IMR-90 (cell line): ENCODE measurements around the gene ALKBH6.

Source experiments
- TF ChIP-seq, protein P1 (sequence below): conservative IDR thresholded peaks from 2 replicates; pipeline ENCODE4 v1.5.1; 2012; ENCODE audit warnings: mild to moderate bottlenecking, low read depth, low read length, improper control_type of control experiment
- TF ChIP-seq, protein P2 (sequence below): fragments of 150-350 bp; IDR thresholded peaks from 2 replicates; pipeline ENCODE4 v1.6.1; 2017; ENCODE audit warnings: mild to moderate bottlenecking, antibody characterized with exemption, low read length, low read depth
- TF ChIP-seq, protein P3 (sequence below): fragments of 150-350 bp; IDR thresholded peaks from 2 replicates; pipeline ENCODE4 v1.6.1; 2016; ENCODE audit warnings: low read depth, mild to moderate bottlenecking, low read length, moderate library complexity, borderline replicate concordance

DNA sequence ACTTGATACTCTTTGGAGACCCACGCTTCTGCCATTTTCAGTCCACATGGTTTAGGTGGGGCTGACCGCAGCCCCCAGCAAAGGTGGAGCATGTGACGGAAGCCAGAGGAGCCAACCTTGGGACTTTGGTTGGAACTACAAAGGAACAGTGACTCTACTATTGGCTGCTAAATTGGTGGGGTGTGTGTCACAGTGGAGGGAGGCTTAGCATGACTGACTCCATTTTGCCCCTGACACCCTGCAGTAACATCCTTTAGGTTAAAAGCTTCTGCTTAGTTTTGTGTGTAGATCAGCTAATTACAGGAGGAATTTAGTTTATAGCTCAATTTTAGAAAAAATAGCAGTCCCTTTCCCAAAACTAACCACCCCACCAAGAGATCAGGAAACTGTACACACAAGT is 12.4 kb downstream of the ALKBH6 start:
- TF ChIP-seq, protein P1, sequence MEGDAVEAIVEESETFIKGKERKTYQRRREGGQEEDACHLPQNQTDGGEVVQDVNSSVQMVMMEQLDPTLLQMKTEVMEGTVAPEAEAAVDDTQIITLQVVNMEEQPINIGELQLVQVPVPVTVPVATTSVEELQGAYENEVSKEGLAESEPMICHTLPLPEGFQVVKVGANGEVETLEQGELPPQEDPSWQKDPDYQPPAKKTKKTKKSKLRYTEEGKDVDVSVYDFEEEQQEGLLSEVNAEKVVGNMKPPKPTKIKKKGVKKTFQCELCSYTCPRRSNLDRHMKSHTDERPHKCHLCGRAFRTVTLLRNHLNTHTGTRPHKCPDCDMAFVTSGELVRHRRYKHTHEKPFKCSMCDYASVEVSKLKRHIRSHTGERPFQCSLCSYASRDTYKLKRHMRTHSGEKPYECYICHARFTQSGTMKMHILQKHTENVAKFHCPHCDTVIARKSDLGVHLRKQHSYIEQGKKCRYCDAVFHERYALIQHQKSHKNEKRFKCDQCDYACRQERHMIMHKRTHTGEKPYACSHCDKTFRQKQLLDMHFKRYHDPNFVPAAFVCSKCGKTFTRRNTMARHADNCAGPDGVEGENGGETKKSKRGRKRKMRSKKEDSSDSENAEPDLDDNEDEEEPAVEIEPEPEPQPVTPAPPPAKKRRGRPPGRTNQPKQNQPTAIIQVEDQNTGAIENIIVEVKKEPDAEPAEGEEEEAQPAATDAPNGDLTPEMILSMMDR, result no peak
- TF ChIP-seq, protein P2, sequence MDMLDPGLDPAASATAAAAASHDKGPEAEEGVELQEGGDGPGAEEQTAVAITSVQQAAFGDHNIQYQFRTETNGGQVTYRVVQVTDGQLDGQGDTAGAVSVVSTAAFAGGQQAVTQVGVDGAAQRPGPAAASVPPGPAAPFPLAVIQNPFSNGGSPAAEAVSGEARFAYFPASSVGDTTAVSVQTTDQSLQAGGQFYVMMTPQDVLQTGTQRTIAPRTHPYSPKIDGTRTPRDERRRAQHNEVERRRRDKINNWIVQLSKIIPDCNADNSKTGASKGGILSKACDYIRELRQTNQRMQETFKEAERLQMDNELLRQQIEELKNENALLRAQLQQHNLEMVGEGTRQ, result no peak
- TF ChIP-seq, protein P3, sequence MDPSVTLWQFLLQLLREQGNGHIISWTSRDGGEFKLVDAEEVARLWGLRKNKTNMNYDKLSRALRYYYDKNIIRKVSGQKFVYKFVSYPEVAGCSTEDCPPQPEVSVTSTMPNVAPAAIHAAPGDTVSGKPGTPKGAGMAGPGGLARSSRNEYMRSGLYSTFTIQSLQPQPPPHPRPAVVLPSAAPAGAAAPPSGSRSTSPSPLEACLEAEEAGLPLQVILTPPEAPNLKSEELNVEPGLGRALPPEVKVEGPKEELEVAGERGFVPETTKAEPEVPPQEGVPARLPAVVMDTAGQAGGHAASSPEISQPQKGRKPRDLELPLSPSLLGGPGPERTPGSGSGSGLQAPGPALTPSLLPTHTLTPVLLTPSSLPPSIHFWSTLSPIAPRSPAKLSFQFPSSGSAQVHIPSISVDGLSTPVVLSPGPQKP, result no peak
